KMS-11 (cell line): Measurements from ENCODE around the gene EML4.

Source experiments
- H2AFZ ChIP-seq: fragments of 200-600 bp; sonication (generic); 2 replicates; pipeline ENCODE4 v1.6.1; 2016; ENCODE audit warnings: antibody characterized with exemption, mixed run types, low read depth
- H3K27ac ChIP-seq: fragments of 200-600 bp; sonication (generic); 2 replicates; pipeline ENCODE4 v1.6.1; 2016; ENCODE audit warnings: mild to moderate bottlenecking, mixed run types
- H3K27me3 ChIP-seq: fragments of 200-600 bp; sonication (generic); 2 replicates; pipeline ENCODE4 v1.6.1; 2017; ENCODE audit warnings: mild to moderate bottlenecking, low read depth, mixed run types, moderate library complexity; ENCODE audit not compliant: insufficient read depth
- H3K36me3 ChIP-seq: fragments of 200-600 bp; sonication (generic); 2 replicates; pipeline ENCODE4 v1.6.1; 2017; ENCODE audit warnings: mild to moderate bottlenecking, mixed run types; ENCODE audit not compliant: insufficient read depth
- H3K4me1 ChIP-seq: fragments of 200-600 bp; sonication (generic); 2 replicates; pipeline ENCODE4 v1.6.1; 2016; ENCODE audit warnings: mild to moderate bottlenecking, low read depth, mixed run types; ENCODE audit not compliant: poor library complexity, severe bottlenecking
- H3K4me2 ChIP-seq: fragments of 200-600 bp; sonication (generic); 2 replicates; pipeline ENCODE4 v1.7.0; 2016; ENCODE audit warnings: mild to moderate bottlenecking, mixed run types
- H3K4me3 ChIP-seq: fragments of 200-600 bp; sonication (generic); IDR thresholded peaks from 2 replicates; pipeline ENCODE4 v1.6.1; 2017; ENCODE audit warnings: low read depth, low read length, mixed read lengths; ENCODE audit not compliant: insufficient read depth
- H3K79me2 ChIP-seq: fragments of 200-600 bp; sonication (generic); 2 replicates; pipeline ENCODE4 v1.6.1; 2016; ENCODE audit warnings: low read depth, mixed run types; ENCODE audit not compliant: insufficient read depth
- H3K9ac ChIP-seq: fragments of 200-600 bp; sonication (generic); 2 replicates; pipeline ENCODE4 v1.6.1; 2016; ENCODE audit warnings: mild to moderate bottlenecking, mixed run types
- H4K20me1 ChIP-seq: fragments of 200-600 bp; sonication (generic); 2 replicates; pipeline ENCODE4 v1.6.1; 2016; ENCODE audit warnings: mild to moderate bottlenecking, mixed run types; ENCODE audit not compliant: insufficient read depth
- TF ChIP-seq, protein P1 (sequence below): fragments of 200-600 bp; sonication (generic); conservative IDR thresholded peaks from 2 replicates; pipeline ENCODE4 v1.6.1; 2017; ENCODE audit warnings: low read depth, mild to moderate bottlenecking, antibody characterized with exemption, low read length, moderate library complexity, mixed read lengths

Gene EML4

DNA sequence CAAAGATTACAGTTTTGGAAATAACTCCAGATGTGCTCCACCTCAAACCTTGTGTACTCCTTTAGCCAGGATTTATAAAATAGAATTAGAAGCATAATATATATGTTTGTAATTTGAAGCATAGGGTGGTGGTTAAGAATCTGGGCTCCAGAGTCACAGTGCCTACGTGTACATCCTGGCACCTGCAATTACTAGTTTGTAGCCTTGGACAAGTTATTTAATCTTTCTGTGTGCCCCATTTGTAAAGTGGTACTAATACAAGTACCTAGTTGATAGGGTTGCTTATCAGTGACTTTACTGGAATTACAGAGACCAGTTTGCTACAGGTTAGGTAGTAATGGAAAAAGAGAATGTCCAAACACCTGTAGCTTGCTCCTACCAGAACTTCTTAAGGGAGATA, 28.6 kb downstream of the EML4 start:
- Histone ChIP-seq H2AFZ (no peak overlapping the region), H3K36me3 (no peaks in the 10 kb centered on the region), H3K4me2 (no peak overlapping the region), H4K20me1 (peaks cover 19% of the 10 kb centered on the region; the same call in 1 of the 2 replicates), H3K79me2 (peaks cover 99% of the 10 kb centered on the region), H3K4me3 (no peak overlapping the region), H3K27me3 (no peaks in the 10 kb centered on the region), H3K4me1 (peaks cover 62% of the 10 kb centered on the region), H3K27ac (no peak overlapping the region), H3K9ac (no peak overlapping the region)
- TF ChIP-seq, protein P1, sequence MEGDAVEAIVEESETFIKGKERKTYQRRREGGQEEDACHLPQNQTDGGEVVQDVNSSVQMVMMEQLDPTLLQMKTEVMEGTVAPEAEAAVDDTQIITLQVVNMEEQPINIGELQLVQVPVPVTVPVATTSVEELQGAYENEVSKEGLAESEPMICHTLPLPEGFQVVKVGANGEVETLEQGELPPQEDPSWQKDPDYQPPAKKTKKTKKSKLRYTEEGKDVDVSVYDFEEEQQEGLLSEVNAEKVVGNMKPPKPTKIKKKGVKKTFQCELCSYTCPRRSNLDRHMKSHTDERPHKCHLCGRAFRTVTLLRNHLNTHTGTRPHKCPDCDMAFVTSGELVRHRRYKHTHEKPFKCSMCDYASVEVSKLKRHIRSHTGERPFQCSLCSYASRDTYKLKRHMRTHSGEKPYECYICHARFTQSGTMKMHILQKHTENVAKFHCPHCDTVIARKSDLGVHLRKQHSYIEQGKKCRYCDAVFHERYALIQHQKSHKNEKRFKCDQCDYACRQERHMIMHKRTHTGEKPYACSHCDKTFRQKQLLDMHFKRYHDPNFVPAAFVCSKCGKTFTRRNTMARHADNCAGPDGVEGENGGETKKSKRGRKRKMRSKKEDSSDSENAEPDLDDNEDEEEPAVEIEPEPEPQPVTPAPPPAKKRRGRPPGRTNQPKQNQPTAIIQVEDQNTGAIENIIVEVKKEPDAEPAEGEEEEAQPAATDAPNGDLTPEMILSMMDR = no peak

DNA sequence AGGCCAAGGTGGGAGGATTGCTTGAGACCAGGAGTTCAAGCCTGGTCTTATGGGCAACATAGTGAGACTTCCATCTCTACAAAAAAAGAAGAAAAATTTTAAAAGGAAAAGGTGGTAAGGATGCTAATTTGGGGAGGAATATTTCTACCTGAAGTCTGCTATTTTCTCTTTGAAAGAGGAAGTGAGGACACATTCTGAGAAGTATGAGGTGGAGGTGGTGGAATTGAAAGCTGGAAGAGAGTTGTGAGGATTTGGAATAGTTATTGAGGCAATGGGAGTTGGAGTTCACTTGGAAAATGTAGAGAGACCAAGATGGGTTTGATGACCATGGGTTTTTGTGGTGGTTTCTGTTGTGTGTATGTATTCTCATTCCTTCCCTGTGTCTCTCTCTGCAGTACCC, 29.3 kb downstream of the EML4 start:
- Histone ChIP-seq H3K9ac (no peak overlapping the region), H3K4me3 (no peak overlapping the region), H3K4me2 (no peak overlapping the region), H3K79me2 (peaks cover 93% of the 10 kb centered on the region), H3K27ac (no peak overlapping the region), H3K4me1 (peaks cover 55% of the 10 kb centered on the region), H4K20me1 (peaks cover 14% of the 10 kb centered on the region; the same call in 1 of the 2 replicates), H3K36me3 (no peaks in the 10 kb centered on the region), H3K27me3 (no peaks in the 10 kb centered on the region), H2AFZ (no peak overlapping the region)
- TF ChIP-seq, protein P1 = no peak

DNA sequence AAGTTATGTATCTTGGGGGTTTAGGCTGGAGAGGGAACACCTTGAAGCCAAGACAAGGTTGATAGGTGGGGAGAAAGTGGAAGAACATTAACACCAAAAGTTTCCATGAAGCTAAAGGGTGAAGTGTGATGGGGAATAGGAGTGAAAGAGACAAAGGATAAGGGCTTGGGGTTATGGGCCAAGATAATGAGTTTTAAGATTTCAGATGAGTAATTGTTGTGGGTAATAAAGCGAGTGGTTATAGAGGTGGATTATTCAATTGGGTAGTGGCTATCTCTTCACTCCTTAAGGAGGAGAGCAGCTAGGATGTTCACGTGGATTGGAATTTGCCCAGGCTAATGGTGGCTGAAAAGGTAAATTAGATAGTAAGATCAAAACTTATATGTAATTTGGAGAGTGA, 29.8 kb downstream of the EML4 start:
- peaks cover 50% of the 10 kb centered on the region for H3K4me1 ChIP-seq
- peaks cover 93% of the 10 kb centered on the region for H3K79me2 ChIP-seq
- H3K9ac ChIP-seq = no peak overlapping the region
- H4K20me1 ChIP-seq = 0 out of 2 replicates have a peak, but pooled peaks cover 9% of the 10 kb centered on the region
- H3K27ac ChIP-seq = no peak overlapping the region
- no peak overlapping the region for H3K4me2 ChIP-seq
- no peak overlapping the region for H2AFZ ChIP-seq
- TF ChIP-seq, protein P1 = no peak
- H3K36me3 ChIP-seq = no peaks in the 10 kb centered on the region
- no peak overlapping the region for H3K4me3 ChIP-seq
- H3K27me3 ChIP-seq = no peaks in the 10 kb centered on the region

DNA sequence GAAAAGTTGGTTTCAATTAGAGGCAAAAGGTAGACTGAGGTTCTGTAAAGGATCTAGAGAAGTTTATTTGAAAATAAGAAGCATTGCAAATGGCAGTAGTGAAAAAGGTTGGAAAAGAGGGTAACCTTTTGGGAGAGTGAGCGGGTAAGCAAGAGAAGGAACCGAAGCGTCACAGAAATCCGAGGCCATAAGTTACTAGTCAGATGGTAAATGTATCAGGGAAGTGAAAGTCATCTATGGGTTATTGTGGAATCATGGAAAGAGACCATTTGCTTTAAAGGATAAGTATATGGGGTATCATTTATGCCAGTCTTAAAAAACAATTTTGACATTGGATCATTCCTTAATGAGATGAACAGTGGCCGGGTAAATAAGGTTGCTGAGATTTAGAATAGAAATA, 30.5 kb downstream of the EML4 start:
- H4K20me1 ChIP-seq = 0 out of 2 replicates have a peak, but pooled peaks cover 9% of the 10 kb centered on the region
- no peak overlapping the region for H2AFZ ChIP-seq
- peaks cover 44% of the 10 kb centered on the region for H3K4me1 ChIP-seq
- TF ChIP-seq, protein P1 = no peak
- no peaks in the 10 kb centered on the region for H3K36me3 ChIP-seq
- H3K4me3 ChIP-seq = no peak overlapping the region
- H3K79me2 ChIP-seq = peaks cover 93% of the 10 kb centered on the region
- H3K27me3 ChIP-seq = no peaks in the 10 kb centered on the region
- H3K4me2 ChIP-seq = no peak overlapping the region
- no peak overlapping the region for H3K27ac ChIP-seq
- H3K9ac ChIP-seq = no peak overlapping the region
